ENCODE results near the gene TMEM245.

DNA sequence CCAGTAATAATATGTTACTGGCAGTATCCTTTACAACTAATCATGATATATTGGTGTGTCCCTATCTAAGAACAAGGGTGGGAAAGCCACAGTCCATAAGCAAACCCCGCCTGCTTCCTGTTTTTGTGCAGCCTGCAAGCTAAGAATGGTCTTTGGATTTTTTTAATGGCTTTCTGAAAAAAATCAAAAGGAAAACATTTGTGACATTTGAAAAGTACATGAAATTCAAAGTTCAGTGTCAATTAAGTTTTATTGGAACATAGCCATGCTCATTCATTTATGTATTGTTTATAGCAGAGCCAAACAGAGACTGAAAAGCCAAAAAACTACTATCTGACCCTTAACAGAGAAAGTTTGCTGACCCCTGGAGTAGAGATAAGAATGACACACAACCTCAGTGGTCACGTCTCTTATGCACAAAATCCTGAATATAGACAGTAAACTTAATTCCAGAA lies 12.8 kb upstream of the TMEM245 start:
- TF ChIP-seq, protein P1, sequence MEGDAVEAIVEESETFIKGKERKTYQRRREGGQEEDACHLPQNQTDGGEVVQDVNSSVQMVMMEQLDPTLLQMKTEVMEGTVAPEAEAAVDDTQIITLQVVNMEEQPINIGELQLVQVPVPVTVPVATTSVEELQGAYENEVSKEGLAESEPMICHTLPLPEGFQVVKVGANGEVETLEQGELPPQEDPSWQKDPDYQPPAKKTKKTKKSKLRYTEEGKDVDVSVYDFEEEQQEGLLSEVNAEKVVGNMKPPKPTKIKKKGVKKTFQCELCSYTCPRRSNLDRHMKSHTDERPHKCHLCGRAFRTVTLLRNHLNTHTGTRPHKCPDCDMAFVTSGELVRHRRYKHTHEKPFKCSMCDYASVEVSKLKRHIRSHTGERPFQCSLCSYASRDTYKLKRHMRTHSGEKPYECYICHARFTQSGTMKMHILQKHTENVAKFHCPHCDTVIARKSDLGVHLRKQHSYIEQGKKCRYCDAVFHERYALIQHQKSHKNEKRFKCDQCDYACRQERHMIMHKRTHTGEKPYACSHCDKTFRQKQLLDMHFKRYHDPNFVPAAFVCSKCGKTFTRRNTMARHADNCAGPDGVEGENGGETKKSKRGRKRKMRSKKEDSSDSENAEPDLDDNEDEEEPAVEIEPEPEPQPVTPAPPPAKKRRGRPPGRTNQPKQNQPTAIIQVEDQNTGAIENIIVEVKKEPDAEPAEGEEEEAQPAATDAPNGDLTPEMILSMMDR (IDR thresholded peaks at IDR 0.05), result peak in 2 of 12 donors; percentile 5 to 31
- TF ChIP-seq POLR2A (IDR thresholded peaks at IDR 0.05), result no peak
